Gastrocnemius medialis (tissue), 4 donors: ENCODE data around the gene NPAS1.

ENCODE experiments used
- POLR2A ChIP-seq, 2 donors: fragments of 450-650 bp; IDR thresholded peaks; one replicate each; pipeline ENCODE4 v1.6.1; 2017; ENCODE audit warnings: antibody characterized with exemption in 2 of 2, mild to moderate bottlenecking in 2 of 2, moderate library complexity in 2 of 2
- TF ChIP-seq, protein P1 (sequence below), 5 experiments: fragments of 450-650 bp in 3 of 5; fragments of 200-600 bp in 2 of 5; sonication (generic) in 2 of 5; IDR thresholded peaks in 4 of 5; conservative IDR thresholded peaks in 1 of 5; 1 replicate in 4 of 5; 2 replicates in 1 of 5; pipeline ENCODE4 v1.5.1; 2016 to 2019; ENCODE audit warnings: antibody characterized with exemption in 5 of 5, mild to moderate bottlenecking in 3 of 5, moderate library complexity in 3 of 5

DNA sequence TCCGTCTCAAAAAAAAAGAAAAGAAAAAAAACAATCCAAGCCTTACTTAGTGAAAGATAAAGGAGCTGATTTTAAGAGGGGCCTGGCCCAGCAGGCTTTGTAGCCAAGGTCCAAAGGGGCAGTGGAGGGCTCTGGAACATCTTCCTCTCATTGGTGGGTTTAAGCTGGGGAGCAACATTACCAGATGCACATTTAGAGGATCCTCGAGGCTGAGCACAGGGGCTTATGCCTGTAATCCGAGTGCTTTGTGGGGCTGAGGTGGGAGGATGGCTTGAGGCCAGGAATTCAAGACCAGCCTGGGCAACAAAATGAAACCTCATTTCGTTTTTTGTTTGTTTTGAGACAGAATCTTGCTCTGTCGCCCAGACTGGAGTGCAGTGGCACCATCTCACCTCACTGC is 36.8 kb downstream of the NPAS1 start:
- TF ChIP-seq POLR2A (IDR thresholded peaks at IDR 0.05) = no peak
- TF ChIP-seq, protein P1, sequence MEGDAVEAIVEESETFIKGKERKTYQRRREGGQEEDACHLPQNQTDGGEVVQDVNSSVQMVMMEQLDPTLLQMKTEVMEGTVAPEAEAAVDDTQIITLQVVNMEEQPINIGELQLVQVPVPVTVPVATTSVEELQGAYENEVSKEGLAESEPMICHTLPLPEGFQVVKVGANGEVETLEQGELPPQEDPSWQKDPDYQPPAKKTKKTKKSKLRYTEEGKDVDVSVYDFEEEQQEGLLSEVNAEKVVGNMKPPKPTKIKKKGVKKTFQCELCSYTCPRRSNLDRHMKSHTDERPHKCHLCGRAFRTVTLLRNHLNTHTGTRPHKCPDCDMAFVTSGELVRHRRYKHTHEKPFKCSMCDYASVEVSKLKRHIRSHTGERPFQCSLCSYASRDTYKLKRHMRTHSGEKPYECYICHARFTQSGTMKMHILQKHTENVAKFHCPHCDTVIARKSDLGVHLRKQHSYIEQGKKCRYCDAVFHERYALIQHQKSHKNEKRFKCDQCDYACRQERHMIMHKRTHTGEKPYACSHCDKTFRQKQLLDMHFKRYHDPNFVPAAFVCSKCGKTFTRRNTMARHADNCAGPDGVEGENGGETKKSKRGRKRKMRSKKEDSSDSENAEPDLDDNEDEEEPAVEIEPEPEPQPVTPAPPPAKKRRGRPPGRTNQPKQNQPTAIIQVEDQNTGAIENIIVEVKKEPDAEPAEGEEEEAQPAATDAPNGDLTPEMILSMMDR (IDR thresholded peaks at IDR 0.05 in 4 of 5, conservative IDR thresholded peaks at IDR 0.05 in 1 of 5) = no peak
